KMS-11 (cell line): ENCODE data around the gene SNRNP70.

ENCODE experiments used
- H2AFZ ChIP-seq: fragments of 200-600 bp; sonication (generic); 2 replicates; pipeline ENCODE4 v1.6.1; 2016; ENCODE audit warnings: antibody characterized with exemption, mixed run types, low read depth
- H3K27ac ChIP-seq: fragments of 200-600 bp; sonication (generic); 2 replicates; pipeline ENCODE4 v1.6.1; 2016; ENCODE audit warnings: mild to moderate bottlenecking, mixed run types
- H3K27me3 ChIP-seq: fragments of 200-600 bp; sonication (generic); 2 replicates; pipeline ENCODE4 v1.6.1; 2017; ENCODE audit warnings: mild to moderate bottlenecking, low read depth, mixed run types, moderate library complexity; ENCODE audit not compliant: insufficient read depth
- H3K36me3 ChIP-seq: fragments of 200-600 bp; sonication (generic); 2 replicates; pipeline ENCODE4 v1.6.1; 2017; ENCODE audit warnings: mild to moderate bottlenecking, mixed run types; ENCODE audit not compliant: insufficient read depth
- H3K4me1 ChIP-seq: fragments of 200-600 bp; sonication (generic); 2 replicates; pipeline ENCODE4 v1.6.1; 2016; ENCODE audit warnings: mild to moderate bottlenecking, low read depth, mixed run types; ENCODE audit not compliant: poor library complexity, severe bottlenecking
- H3K4me2 ChIP-seq: fragments of 200-600 bp; sonication (generic); 2 replicates; pipeline ENCODE4 v1.7.0; 2016; ENCODE audit warnings: mild to moderate bottlenecking, mixed run types
- H3K4me3 ChIP-seq: fragments of 200-600 bp; sonication (generic); IDR thresholded peaks from 2 replicates; pipeline ENCODE4 v1.6.1; 2017; ENCODE audit warnings: low read depth, low read length, mixed read lengths; ENCODE audit not compliant: insufficient read depth
- H3K79me2 ChIP-seq: fragments of 200-600 bp; sonication (generic); 2 replicates; pipeline ENCODE4 v1.6.1; 2016; ENCODE audit warnings: low read depth, mixed run types; ENCODE audit not compliant: insufficient read depth
- H3K9ac ChIP-seq: fragments of 200-600 bp; sonication (generic); 2 replicates; pipeline ENCODE4 v1.6.1; 2016; ENCODE audit warnings: mild to moderate bottlenecking, mixed run types
- H4K20me1 ChIP-seq: fragments of 200-600 bp; sonication (generic); 2 replicates; pipeline ENCODE4 v1.6.1; 2016; ENCODE audit warnings: mild to moderate bottlenecking, mixed run types; ENCODE audit not compliant: insufficient read depth
- CTCF ChIP-seq: fragments of 200-600 bp; sonication (generic); conservative IDR thresholded peaks from 2 replicates; pipeline ENCODE4 v1.6.1; 2017; ENCODE audit warnings: low read depth, mild to moderate bottlenecking, antibody characterized with exemption, low read length, moderate library complexity, mixed read lengths

The SNRNP70 gene

GRCh38 chr19:49109051-49109450, 23.8 kb downstream of the SNRNP70 start:
- H3K4me1 ChIP-seq: peaks cover 10% of the 10 kb centered on the region
- H3K27ac ChIP-seq: no peak overlapping the region
- no peak for TF ChIP-seq CTCF
- no peaks in the 10 kb centered on the region; the same call in 1 of the 2 replicates for H3K36me3 ChIP-seq
- H3K27me3 ChIP-seq: no peaks in the 10 kb centered on the region
- H4K20me1 ChIP-seq: no peaks in the 10 kb centered on the region
- H3K4me2 ChIP-seq: no peak overlapping the region
- H2AFZ ChIP-seq: no peak overlapping the region
- H3K79me2 ChIP-seq: no peaks in the 10 kb centered on the region
- no peak overlapping the region for H3K4me3 ChIP-seq
- no peak overlapping the region for H3K9ac ChIP-seq

- Histone ChIP-seq H3K27me3 (no peaks in the 10 kb centered on the region), H3K4me2 (no peak overlapping the region), H3K4me3 (no peak overlapping the region), H3K27ac (no peak overlapping the region), H3K4me1 (peaks cover 10% of the 10 kb centered on the region), H3K79me2 (no peaks in the 10 kb centered on the region), H3K36me3 (no peaks in the 10 kb centered on the region; the same call in 1 of the 2 replicates), H2AFZ (no peak overlapping the region), H3K9ac (no peak overlapping the region), H4K20me1 (no peaks in the 10 kb centered on the region)
- TF ChIP-seq CTCF: no peak
These were observed 24.4 kb downstream of the SNRNP70 start for GRCh38 chr19:49109569-49110233.

- Histone ChIP-seq H3K36me3 (no peaks in the 10 kb centered on the region; the same call in 1 of the 2 replicates), H3K27ac (no peak overlapping the region), H4K20me1 (no peaks in the 10 kb centered on the region), H3K9ac (no peak overlapping the region), H3K27me3 (no peaks in the 10 kb centered on the region), H3K79me2 (no peaks in the 10 kb centered on the region), H3K4me1 (peaks cover 10% of the 10 kb centered on the region), H2AFZ (no peak overlapping the region), H3K4me2 (no peak overlapping the region), H3K4me3 (no peak overlapping the region)
- TF ChIP-seq CTCF: no peak
These were observed 25.3 kb downstream of the SNRNP70 start for GRCh38 chr19:49110567-49110966.

- H3K27ac ChIP-seq: no peak overlapping the region
- no peak overlapping the region for H2AFZ ChIP-seq
- no peak overlapping the region for H3K4me3 ChIP-seq
- H3K27me3 ChIP-seq: no peaks in the 10 kb centered on the region
- no peaks in the 10 kb centered on the region for H3K36me3 ChIP-seq
- H3K4me1 ChIP-seq: peaks cover 10% of the 10 kb centered on the region
- no peak for TF ChIP-seq CTCF
- no peak overlapping the region for H3K4me2 ChIP-seq
- no peaks in the 10 kb centered on the region for H3K79me2 ChIP-seq
- H3K9ac ChIP-seq: no peak overlapping the region
- H4K20me1 ChIP-seq: no peaks in the 10 kb centered on the region
These were observed 26.2 kb downstream of the SNRNP70 start for GRCh38 chr19:49111218-49111998.
